NB4 (cell line): Measurements from ENCODE around the gene LTBP2.

Experiments
- DNase-seq: peaks from one replicate; pipeline ENCODE4 v3.0.0; 2010; ENCODE audit warnings: low read depth
- H3K4me3 ChIP-seq: one replicate; pipeline ENCODE4 v1.5.1; 2011; ENCODE audit warnings: mild to moderate bottlenecking, low read depth, low read length, moderate library complexity
- CTCF ChIP-seq: IDR thresholded peaks from one replicate; pipeline ENCODE4 v1.5.1; 2012; ENCODE audit warnings: low read depth, low read length
- MAX ChIP-seq: IDR thresholded peaks from 2 replicates; pipeline ENCODE4 v1.6.1; 2011; ENCODE audit warnings: low read depth, low read length
- MYC ChIP-seq: IDR thresholded peaks from 2 replicates; pipeline ENCODE4 v1.6.1; 2011; ENCODE audit warnings: low read depth, low read length
- POLR2A ChIP-seq: IDR thresholded peaks from 2 replicates; pipeline ENCODE4 v1.6.1; 2011; ENCODE audit warnings: mild to moderate bottlenecking; ENCODE audit not compliant: insufficient read length; ENCODE audit errors: extremely low read depth

LTBP2 gene

GRCh38 chr14:74599321-74599761 lies 12.7 kb downstream of the LTBP2 start:
- TF ChIP-seq CTCF, result no peak
- TF ChIP-seq MYC, result no peak
- TF ChIP-seq POLR2A, result no peak
- TF ChIP-seq MAX, result no peak
- no peak overlapping the region for H3K4me3 ChIP-seq
- DNase-seq, result no peak

GRCh38 chr14:74596741-74597450 lies 15.1 kb downstream of the LTBP2 start:
- DNase-seq, result no peak
- TF ChIP-seq MAX (no peak), POLR2A (no peak), CTCF (no peak), MYC (no peak)
- no peak overlapping the region for H3K4me3 ChIP-seq

- no peak for DNase-seq
- TF ChIP-seq MYC, result no peak
- TF ChIP-seq MAX, result no peak
- TF ChIP-seq POLR2A, result no peak
- no peak for TF ChIP-seq CTCF
Measured at GRCh38 chr14:74595006-74595735, 16.9 kb downstream of the LTBP2 start.

GRCh38 chr14:74594606-74595005 lies 17.4 kb downstream of the LTBP2 start:
- DNase-seq, result no peak
- H3K4me3 ChIP-seq, result no peak overlapping the region

More at GRCh38 chr14:74595006-74595735, 16.9 kb downstream of the LTBP2 start:
- no peak overlapping the region for H3K4me3 ChIP-seq

GRCh38 chr14:74594029-74594428 lies 18.0 kb downstream of the LTBP2 start:
- TF ChIP-seq POLR2A (no peak), MYC (no peak), MAX (no peak), CTCF (no peak)
- no peak for DNase-seq
- no peak overlapping the region for H3K4me3 ChIP-seq

More at GRCh38 chr14:74594606-74595005, 17.4 kb downstream of the LTBP2 start:
- TF ChIP-seq POLR2A, result no peak
- TF ChIP-seq CTCF, result no peak
- no peak for TF ChIP-seq MYC
- no peak for TF ChIP-seq MAX
